ENCODE data around the gene CABLES1. TPM values are rescaled to one million over a fixed set of nuclear protein-coding genes. Genes with fewer than 3 reads are reported as not detected.

Gene CABLES1
- total RNA-seq, 1 donor from 2014 or later = 17.0 TPM

DNA sequence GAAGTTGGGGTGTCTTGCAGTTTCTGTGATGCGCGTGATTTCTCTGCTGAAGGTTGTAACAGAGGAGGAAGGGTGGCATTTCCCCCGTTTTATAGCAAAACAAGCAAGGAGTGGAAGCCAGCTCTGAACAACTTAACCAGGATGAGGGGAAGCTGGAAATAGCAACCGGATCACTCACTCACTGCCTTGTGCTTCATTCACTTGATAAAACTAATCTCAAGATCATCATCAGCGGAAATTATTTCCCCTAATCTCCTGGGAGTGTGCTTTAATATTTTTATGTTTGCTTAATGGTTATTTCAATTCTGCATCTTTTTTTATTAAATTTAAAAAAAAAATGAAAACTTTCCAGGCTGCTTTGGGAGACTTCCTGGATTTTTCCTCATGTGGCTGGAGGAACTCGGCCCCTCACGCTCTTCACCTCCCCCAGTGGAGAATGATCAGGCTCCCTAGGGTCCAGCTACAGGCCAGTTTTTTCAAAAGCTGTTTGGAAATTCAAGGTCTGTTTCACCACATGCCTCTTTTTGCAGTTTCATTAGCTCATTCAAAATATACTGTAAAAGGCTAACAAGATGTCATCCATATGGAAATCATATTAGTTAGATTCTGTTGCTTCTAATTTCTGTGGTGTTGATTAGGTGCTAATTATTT lies 31.7 kb downstream of the CABLES1 start:
- DNase-seq (ENCODE audit: low read depth, low spot score) = no peak

DNA sequence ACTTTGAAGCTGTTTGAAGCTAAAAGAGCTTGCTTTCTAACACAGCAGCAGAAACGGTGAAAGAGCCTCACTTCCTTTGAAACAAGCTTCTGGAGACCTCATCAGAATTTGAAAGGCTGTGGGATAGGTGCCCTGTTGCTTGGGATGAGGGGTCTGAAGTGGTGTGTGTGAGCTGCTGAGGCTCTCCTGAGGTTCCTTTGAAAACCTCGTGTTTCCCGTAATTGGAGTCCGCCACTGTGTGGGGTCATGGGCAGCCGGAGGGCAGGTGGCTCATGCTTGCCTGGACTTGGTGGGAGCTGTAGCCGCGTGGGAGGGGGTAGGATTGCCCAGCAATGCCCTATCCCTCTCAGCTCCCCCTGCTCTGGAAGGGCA lies 34.4 kb downstream of the CABLES1 start:
- no peak for DNase-seq (ENCODE audit: low read depth, low spot score)

DNA sequence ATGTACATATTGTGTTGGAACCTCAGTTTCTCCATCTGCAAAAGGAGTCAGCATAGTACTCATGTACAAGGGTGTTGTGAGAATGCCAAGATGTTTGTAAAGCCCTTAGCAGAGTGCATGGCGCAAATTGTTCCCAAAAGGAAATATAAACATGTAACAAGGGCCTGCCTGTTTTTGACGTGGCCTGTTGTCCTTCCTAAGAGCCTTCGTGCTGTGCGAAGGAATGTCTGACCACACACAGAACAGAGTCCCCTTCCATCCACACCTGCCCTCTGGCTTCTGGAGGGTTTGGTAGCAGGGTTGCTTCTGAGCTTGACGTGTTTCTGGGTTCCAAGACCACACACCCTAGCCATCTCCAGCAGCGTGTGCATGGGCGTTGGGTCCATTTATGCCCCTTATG lies 34.9 kb downstream of the CABLES1 start:
- no peak for DNase-seq (ENCODE audit: low read depth, low spot score)

DNA sequence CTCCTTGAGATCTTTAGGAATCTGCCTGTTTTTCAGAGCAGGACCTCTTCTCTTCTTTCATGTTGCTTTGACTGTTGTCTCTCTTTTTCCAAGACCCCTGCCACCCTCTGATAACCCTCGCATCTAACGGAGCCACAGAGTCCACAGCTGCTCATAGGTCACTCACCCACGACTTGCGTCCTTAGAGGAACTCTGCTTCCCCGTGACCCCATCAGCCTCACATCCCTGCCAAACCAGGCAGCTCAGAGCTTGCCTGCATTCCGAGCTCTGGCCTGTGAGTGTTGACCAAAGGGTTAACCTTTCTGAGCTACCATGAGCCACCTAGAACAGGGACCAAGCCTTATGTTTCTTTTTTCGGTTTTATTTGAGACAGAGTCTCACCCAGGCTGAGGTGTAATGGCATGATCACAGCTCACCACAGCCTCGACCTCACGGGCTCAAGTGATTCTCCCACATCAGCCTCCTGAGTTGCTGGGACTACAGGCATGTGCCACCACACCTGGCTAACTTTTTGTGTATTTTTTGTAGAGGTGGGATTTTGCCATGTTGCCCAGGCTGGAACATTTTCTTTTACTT lies 36.4 kb downstream of the CABLES1 start:
- no peak for DNase-seq (ENCODE audit: low read depth, low spot score)

DNA sequence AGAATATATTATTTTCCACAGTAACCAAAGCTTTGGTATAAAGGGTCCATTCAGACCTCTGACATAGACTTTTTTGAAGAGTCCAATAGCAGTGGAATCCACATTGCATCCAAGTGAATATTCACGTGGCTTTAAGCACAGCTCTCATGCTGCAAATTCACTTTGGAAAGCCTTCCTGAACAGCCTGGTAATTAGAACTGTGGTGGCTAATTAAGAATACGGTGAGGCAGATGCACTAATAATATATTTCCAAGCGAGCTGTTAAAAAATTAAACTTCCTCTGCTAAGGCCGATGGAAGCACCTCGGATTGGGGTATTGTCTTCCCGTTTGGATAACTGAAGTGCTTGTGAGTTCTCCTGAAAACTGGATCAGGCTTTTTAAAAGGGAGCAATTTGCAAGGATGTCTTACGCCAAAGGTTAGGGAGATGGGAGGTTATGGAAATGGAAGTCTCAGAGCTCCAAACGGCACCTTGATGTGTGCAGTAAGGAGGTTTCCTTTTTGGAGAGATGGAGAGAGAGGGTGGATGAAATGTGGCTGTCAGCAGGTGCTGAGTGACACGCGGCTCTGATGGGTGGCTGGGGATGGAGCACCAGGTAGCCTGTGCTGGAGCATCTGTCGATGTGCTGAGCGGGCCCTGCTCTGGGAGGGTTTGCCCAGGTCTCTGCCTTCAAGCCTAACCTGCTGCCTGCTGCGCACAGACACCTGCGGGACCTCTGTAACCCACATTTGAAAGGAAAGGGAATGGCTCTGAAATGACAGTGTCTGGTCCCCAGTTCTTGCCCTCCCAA lies 37.5 kb downstream of the CABLES1 start:
- DNase-seq (ENCODE audit: low read depth, low spot score) = no peak

DNA sequence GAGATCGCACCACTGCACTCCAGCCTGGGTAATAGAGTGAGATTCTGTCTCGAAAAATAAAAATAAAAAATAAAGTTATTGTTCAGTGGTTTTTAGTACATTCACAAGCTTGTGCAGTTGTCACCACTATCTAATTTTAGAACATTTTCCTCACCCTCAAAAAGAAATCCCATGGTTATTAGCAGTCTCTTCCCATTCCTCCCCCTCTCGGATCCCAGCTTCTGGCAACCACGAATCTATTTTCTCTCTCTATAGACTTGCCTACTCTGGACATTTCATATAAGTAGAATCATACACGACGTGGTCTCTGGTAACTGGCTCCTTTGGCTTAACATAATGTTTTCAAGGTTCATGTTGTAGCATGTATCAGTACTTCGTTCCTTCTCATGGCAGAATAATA lies 38.6 kb downstream of the CABLES1 start:
- no peak for DNase-seq (ENCODE audit: low read depth, low spot score)

DNA sequence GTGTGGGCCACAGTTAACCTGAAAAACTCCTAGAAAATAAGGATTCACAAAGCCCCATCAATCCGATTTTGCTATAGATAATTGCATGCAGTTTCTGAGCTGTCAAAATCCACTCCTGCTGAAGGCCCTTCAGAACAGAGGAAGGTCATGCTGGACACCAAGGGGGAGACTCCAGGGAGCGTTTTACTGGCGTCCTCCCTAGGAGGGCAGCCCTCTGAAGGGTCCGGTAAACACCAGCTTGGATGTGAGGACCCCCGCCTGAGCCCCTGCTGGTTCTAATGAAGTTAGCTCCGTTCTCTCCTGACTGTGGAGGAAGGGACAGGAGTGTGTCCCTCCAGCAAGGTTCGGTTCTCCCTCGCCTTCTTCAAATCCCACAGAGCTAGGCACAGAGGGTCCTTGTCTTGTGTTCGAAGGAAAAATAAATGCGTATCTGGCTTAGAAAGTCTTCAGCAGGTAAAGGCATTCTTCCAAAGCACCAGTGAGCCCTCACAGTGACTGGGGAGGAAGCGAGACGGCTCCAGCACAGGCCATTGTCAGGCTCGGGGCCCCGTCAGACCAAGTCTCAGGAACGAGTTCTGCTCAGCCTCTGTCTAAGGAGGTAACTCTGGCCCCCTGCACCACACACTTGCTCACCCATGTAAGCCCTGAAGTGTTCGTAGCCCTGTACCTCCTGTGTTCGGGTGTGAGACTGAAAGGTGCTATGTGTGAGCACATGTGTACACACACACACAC lies 41.6 kb downstream of the CABLES1 start:
- DNase-seq (ENCODE audit: low read depth, low spot score) = no peak

DNA sequence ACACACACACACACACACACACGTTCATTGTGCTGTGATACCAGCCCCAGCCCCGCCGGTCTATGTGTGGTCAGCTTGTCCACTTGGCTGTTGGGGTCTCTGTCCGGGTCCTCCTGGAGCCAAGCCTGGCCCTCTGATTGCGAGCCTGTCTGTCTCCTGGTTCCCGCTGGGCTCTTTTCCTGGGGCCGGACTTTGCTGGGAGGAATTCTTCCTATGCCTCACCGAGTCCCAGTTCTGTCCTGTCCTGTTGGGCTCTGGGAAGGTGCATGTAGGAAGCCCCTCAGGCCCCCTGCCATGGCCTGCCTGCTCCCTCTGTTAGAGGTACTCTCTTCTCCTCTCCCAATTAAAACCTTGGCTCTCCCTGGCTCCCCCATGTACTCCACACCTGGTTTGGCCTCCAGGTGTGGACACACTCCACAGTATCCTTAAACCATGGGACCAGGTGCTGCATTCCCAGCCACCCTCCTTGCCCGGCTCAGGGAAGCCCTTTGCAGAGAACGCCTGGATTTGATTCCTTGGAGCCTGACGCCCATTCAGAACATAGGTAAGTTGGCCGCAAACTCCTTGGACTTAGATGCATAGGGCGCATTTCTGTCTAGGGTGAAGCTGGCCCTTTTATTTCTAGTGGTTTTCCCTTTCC lies 42.3 kb downstream of the CABLES1 start:
- no peak for DNase-seq (ENCODE audit: low read depth, low spot score)

DNA sequence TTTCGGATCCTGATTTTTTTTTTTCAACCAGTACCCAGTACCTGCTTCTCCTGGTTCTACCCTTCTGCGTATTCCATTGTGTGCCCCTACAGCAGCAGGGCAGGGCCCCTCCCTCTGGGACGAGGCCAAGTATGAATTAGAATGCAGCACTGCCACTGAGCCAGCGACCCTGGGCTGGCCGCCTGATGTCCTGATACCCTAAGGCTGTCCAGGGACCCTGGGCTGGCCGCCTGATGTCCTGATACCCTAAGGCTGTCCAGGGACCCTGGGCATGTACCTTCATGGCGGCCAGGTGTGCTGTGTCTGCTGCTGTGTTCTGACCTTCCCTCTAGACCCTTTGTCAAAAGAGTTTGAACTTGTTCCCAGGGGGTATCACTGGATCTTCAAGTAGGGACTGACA lies 42.9 kb downstream of the CABLES1 start:
- no peak for DNase-seq (ENCODE audit: low read depth, low spot score)

DNA sequence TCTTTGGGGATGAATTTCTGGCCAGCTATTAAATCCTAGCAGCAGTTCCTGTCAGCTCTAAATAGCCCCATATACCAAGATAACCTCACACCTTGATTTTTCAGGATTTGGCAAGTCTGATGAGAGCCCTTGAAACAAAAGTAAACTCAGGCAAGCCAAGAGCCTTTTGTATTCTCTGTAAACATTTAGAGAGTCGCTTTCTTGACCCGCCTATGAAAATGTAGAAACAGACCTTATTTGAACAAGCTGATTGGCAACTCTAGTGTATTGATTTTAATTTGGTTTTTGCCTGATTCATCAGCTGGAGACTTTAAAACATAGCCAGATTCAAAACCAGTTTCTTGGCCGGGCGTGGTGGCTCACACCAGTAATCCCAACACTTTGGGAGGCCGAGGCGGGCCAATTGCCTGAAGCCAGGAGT lies 43.4 kb downstream of the CABLES1 start:
- DNase-seq (ENCODE audit: low read depth, low spot score) = no peak

DNA sequence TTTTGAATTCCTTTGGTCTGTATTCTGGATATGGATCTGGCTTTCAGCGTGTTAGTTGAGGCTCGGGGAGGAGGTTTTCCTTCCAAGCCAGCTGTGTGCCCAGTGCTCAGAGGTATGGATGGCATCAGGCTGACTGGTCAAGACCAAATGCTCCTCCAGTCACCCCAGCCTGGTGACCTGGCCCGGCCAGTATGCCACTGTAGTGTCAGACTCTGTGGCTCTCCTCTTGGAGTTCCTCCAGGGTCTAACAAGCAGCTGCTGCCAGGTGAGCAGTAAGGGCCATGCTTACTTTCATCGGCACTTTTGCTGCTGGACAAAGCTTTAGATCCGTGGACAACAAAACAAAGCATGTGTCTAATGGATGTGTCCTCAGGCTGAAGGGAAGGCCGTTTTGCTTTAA lies 44.1 kb downstream of the CABLES1 start:
- DNase-seq (ENCODE audit: low read depth, low spot score) = no peak

DNA sequence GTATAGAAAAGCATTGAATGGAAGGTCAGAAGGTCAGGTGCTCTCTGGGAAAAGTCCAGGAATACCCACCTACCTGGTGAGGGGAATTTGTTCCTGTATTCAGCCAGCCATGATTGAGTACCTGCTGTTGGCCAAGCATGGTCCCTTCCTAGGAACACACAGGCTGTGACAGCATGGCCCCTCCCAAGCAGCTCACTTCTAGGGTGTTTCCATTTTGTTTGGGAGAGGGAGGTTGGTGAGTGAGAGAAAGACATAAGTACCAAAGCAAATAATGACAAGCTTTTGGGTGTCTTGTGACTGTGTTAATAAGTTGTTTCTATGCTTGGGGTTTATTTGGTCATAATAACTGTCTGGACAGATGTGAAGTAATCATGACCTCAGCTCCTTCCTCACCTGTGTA lies 46.3 kb downstream of the CABLES1 start:
- DNase-seq (ENCODE audit: low read depth, low spot score) = no peak

DNA sequence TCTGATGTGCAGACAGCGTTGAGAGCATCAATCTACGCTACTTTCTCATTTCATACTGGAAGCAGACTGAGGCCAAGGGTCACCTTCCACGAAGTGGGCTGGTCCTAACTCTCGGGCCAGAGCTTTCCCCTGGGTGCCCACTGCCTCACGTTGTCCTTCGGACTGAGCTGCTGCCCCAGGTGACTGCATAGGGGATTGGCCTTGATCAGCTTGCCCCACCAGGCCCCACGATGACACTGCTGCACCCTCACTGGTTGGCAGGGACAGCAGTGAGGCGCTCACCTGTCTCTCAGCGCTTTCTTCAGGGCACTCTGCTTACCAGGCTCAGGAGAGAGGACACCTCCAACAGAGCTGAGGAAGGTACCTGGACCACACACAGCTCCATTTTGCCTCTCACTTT lies 47.3 kb downstream of the CABLES1 start:
- DNase-seq (ENCODE audit: low read depth, low spot score) = no peak

DNA sequence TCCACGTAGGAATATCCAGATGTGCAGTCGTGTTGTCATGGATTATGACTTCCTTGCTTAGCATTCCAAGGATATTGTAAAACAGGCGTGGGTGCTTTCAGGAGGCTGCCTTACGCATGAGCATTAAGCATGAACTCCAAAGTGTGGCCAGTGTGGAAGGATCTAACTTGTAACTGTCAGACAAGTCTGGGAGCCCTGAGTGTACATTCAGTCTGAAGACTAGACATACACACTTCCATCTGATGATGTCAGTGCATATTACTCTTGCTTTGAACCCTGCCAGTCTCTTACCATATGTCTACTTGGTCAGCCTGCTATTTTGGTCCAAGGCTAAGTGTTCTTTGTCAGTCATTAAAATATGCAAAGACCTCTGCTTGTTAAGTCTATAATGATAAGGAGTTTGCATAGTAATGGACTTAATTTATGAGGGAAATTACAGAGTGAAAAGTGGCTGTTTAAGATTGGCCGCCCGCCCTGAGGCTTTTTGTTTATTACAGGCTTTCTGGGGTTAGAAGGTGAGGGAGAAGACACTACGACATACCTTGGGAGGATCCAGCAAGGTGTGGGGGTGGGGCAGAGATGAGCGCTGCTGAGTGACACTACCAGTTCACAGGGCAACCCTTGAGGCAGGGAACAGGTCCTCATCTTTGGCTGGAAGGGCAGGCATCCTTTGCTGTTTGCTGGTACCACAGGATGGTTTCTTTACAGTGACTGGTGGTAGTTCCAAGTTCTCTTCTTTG lies 48.3 kb downstream of the CABLES1 start:
- DNase-seq (ENCODE audit: low read depth, low spot score) = no peak

DNA sequence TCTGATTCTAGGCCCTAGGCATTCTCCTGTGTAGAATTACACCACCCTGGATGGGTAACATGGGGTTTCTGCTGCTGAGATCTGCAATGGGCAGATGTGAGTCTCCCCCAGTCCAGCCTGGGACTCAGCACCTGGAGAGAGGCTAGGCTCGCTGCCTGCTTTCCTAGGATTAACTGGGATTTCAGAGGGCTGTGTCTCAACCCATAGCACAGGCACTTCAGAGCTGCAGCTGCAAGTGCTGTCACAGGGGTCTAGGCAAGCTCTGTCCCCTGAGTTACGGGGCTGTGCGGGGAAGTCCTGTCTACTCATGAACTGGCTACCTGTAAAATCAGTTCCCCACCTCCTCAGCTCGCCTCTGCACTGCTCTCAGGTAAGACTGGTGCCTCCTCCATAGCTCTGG lies 51.5 kb downstream of the CABLES1 start:
- no peak for DNase-seq (ENCODE audit: low read depth, low spot score)

DNA sequence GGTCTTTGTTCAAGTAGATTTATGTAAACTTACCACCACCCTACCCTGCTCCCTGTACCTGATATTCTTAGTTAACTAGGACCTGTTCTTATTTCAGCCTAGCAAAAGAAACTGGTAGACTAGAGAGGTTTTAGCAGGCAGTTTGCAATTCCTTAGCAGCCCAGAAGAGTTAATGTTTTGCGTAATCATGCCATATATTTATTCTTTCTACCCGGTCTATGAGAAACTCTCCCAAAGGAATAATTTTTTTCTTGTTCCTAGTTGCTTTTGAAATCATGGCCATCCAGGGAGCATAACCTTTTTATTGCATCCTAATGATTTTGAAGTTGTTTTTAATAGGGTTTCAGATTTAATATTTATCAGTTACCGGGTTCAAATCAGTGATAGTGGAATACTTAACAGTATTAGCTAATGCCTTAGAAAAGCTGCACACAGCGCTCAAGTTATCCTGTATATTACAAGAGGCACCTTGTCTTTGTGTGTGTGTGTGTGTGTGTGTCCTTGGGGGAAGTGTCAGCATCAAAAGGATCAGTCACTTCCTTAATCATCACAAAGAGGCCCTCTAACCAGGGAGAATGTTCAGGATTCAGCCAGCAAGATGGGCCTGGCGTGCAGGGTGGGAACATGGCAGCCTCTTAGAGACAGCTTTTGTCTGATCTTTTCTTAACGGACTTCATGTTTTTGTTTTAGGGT lies 52.9 kb downstream of the CABLES1 start:
- DNase-seq (ENCODE audit: low read depth, low spot score) = no peak

DNA sequence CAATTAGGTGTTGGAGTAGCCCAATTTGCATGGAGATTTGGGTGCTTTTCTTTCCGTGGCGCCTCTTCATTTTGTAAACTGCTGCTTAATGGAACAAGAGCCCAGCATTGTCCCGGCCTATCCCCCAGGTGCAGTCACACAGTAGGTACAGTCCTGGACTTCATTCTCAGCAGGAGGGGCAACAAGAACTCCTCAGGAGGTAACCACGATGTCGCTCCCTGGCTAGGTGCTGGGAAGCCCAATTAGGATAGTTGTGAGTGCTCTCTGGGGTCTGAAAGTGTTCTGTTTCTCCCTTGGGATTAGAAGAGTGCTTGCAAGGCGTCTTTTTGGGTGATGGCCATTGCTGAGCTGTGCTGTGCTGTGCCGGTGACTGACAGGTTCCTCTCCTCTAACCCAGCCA lies 53.8 kb downstream of the CABLES1 start:
- DNase-seq (ENCODE audit: low read depth, low spot score) = no peak

DNA sequence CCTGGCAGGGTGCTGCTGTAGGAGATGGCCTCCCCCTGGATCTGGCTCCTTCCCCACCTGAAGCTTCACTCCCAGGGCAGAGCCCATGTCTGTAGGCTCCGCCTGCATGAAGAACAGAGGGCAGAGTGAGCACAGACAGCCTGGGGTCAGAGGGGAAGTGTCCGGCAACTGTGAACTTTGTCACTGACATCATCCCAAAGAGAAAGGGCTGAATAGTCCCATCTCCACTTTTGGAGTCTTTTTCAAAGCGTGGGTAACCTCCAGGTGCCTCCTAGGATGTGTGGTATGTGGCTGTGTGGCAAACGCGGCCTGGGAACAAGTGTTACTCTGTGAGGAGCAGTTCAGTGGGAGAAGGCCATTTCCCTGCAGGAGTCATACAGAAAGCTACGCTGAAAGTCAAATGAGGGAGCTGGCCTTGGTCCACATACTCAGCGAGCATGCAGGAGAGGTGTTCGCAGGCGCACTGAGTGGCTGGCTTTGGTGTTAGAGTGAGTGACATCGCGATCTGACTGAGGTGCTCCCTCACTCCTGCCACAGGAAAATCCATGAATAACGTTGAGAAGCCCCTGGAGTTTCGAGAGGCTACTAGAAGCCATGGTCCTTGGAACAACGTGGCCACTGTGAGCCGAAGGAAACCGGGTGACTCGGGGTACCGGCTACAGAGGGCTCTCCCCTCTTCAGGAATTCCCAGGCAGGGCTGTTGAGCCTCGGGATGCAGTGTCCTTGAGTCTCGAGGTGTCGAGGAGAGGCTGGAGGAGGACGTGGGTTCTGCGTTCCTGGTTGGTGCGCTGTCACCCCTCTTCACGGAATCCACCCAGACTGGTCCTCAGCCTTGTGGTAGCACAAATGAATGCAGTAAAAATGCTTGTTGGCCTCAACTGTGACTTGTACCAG lies 54.7 kb downstream of the CABLES1 start:
- DNase-seq (ENCODE audit: low read depth, low spot score) = no peak

DNA sequence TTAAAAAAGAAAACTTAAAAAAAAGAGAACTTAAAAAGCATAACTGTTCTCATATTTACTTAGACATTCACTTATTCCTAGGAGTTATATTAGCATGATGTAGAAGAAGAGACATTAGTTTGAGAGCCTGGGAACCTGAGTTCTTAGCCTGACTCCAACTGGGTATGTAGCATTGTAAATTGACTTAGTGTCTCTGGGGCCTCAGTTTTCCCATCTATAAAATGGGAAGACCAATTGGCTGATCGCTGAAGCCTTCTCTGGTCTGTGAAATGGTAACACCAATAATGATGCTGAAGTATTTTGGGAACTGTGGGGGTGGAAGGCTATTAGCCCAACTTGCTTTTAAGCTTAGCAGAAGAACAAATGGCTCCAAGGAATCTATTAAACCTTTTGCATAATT lies 55.9 kb downstream of the CABLES1 start:
- no peak for DNase-seq (ENCODE audit: low read depth, low spot score)

Data from pulmonary artery endothelial cell (primary cell).